GM12878 (cell line): ENCODE measurements around the gene DIRAS1. TPM values are rescaled to one million over a fixed set of nuclear protein-coding genes. Genes with fewer than 3 reads are reported as not detected.

Experiments
- ATAC-seq: fragments of 200-7000 bp; cut with Tn5 transposase; 3 replicates; pipeline ENCODE4 v1.9.1; 2020; ENCODE audit warnings: mild to moderate bottlenecking, moderate library complexity
- BruUV-seq: library from RNA; stranded (reverse); fragments of 400-500 nt; replicated peaks from 2 replicates; lab custom pipeline; 2021; lab: Mats Ljungman, UMichigan
- CTCF ChIA-PET: fragments of 300-600 bp; sonication (Branson Sonifier 250); formaldehyde crosslinking; extraction: SDS; loops from one replicate; lab custom pipeline; 2021; ENCODE audit warnings: inconsistent platforms; lab: Yijun Ruan, JAX
- POLR2A ChIA-PET: fragments of 350-600 bp; formaldehyde crosslinking; extraction: SDS; loops from one replicate; lab custom pipeline; 2021; ENCODE audit warnings: inconsistent platforms; lab: Charles Lee
- RAD21 ChIA-PET: fragments of 300-600 bp; sonication (Branson Sonifier 250); formaldehyde crosslinking; loops from one replicate; lab custom pipeline; 2023; ENCODE audit warnings: antibody characterized with exemption; ENCODE audit not compliant: unreplicated experiment; lab: Charles Lee
- SMC1A ChIA-PET: fragments of 300-600 bp; sonication (Branson Sonifier 250); formaldehyde crosslinking; loops from one replicate; lab custom pipeline; 2023; ENCODE audit not compliant: unreplicated experiment, uncharacterized antibody; lab: Charles Lee
- DNase-seq: peaks from one replicate; pipeline ENCODE4 v3.0.0-alpha.2; 2011; ENCODE audit warnings: low read depth, low spot score
- FAIRE-seq: peaks from 3 replicates; lab custom pipeline; 2011; peaks lifted over from hg19 to GRCh38; lab: Jason Lieb, UNC
- H2AFZ ChIP-seq: 2 replicates; pipeline ENCODE4 v1.6.0; 2011; ENCODE audit warnings: low read depth, low read length, control low read depth; ENCODE audit not compliant: control insufficient read depth
- H3K27ac ChIP-seq: 2 replicates; pipeline ENCODE4 v1.5.1; 2011; ENCODE audit warnings: control low read depth; ENCODE audit not compliant: control insufficient read depth, insufficient read depth
- H3K27me3 ChIP-seq, 2 experiments: replicated peaks in 1 of 2; 2 replicates each; pipeline versions ENCODE4 v1.6.0 to v1.6.1; 2011; ENCODE audit warnings: low read length in 1 of 2; ENCODE audit not compliant: control insufficient read depth in 2 of 2, insufficient read depth in 2 of 2
- H3K36me3 ChIP-seq, 2 experiments: 2 replicates each; pipeline ENCODE4 v1.5.1; 2011; ENCODE audit warnings: low read length in 1 of 2; ENCODE audit not compliant: control insufficient read depth in 2 of 2, insufficient read depth in 2 of 2
- H3K4me1 ChIP-seq: 2 replicates; pipeline ENCODE4 v1.6.1; 2011; ENCODE audit warnings: mild to moderate bottlenecking, low read length, moderate library complexity, mixed read lengths; ENCODE audit not compliant: control insufficient read depth, insufficient read depth
- H3K4me2 ChIP-seq: 2 replicates; pipeline ENCODE4 v1.6.0; 2011; ENCODE audit warnings: control low read depth; ENCODE audit not compliant: control insufficient read depth, insufficient read depth
- H3K4me3 ChIP-seq: fragments of 200-600 bp; sonication (generic); 2 replicates; pipeline ENCODE4 v1.5.1; 2016
- H3K79me2 ChIP-seq: 2 replicates; pipeline ENCODE4 v1.6.0; 2011; ENCODE audit warnings: low read length; ENCODE audit not compliant: control insufficient read depth, insufficient read depth
- H3K9ac ChIP-seq: 2 replicates; pipeline ENCODE4 v1.8.0; 2011; ENCODE audit warnings: low read length, control low read depth, mixed read lengths; ENCODE audit not compliant: control insufficient read depth, insufficient read depth
- H3K9me3 ChIP-seq: replicated peaks from 3 replicates; pipeline ENCODE4 v1.5.1; 2011; ENCODE audit warnings: mild to moderate bottlenecking, low read length; ENCODE audit not compliant: control insufficient read depth, insufficient read depth
- H4K20me1 ChIP-seq: 2 replicates; pipeline ENCODE4 v1.6.0; 2011; ENCODE audit not compliant: control insufficient read depth, insufficient read depth
- BMI1 ChIP-seq: fragments of 450-650 bp; IDR thresholded peaks from 2 replicates; pipeline ENCODE4 v1.6.1; 2016; ENCODE audit warnings: mild to moderate bottlenecking, moderate library complexity, borderline replicate concordance
- CBFB ChIP-seq: IDR thresholded peaks from 2 replicates; pipeline ENCODE4 v1.6.1; 2016; ENCODE audit warnings: antibody characterized with exemption, low read depth
- CEBPB ChIP-seq, 2 experiments: fragments of 150-350 bp in 1 of 2; IDR thresholded peaks; 2 replicates each; pipeline ENCODE4 v1.6.1; 2012 to 2014; ENCODE audit warnings: low read depth in 2 of 2, low read length in 2 of 2, borderline replicate concordance in 1 of 2, inconsistent platforms in 1 of 2
- ESRRA ChIP-seq: IDR thresholded peaks from 2 replicates; pipeline ENCODE4 v1.6.1; 2012; ENCODE audit warnings: mild to moderate bottlenecking, low read length, improper control_type of control experiment
- HDAC6 ChIP-seq: fragments of 200-600 bp; sonication (generic); IDR thresholded peaks from one replicate; pipeline ENCODE4 v1.8.0; 2017; ENCODE audit warnings: antibody characterized with exemption; ENCODE audit not compliant: unreplicated experiment
- PAX8 ChIP-seq: fragments of 450-650 bp; IDR thresholded peaks from 2 replicates; pipeline ENCODE4 v1.6.1; 2017; ENCODE audit warnings: mild to moderate bottlenecking, moderate library complexity
- RBBP5 ChIP-seq: fragments of 200-600 bp; sonication (generic); conservative IDR thresholded peaks from 2 replicates; pipeline ENCODE4 v1.6.1; 2016
- SP1 ChIP-seq: IDR thresholded peaks from one replicate; pipeline ENCODE4 v1.6.1; 2011; ENCODE audit warnings: low read depth, low read length
- SREBF2 ChIP-seq: IDR thresholded peaks from 2 replicates; pipeline ENCODE4 v1.6.1; 2012; ENCODE audit warnings: mild to moderate bottlenecking, low read length
- TBL1XR1 ChIP-seq: IDR thresholded peaks from 2 replicates; pipeline ENCODE4 v1.6.1; 2012; ENCODE audit warnings: low read depth, low read length, improper control_type of control experiment
- ZNF24 ChIP-seq: fragments of 450-650 bp; IDR thresholded peaks from 2 replicates; pipeline ENCODE4 v1.6.1; 2017; ENCODE audit warnings: antibody characterized with exemption, mild to moderate bottlenecking
- WGBS: methylation state at CpG from one replicate; pipeline ENCODE4 v1.1.6; 2016; ENCODE audit warnings: low lambda C conversion rate; ENCODE audit not compliant: insufficient replicate concordance, insufficient coverage; ENCODE audit errors: missing lambda C conversion rate; 5-methylcytosine and 5-hydroxymethylcytosine counted together
- in situ Hi-C: fragments of 300-500 bp; cut with MboI; formaldehyde crosslinking; loops from 9 replicates; pipeline ENCODE4 v1.14.3; 2018; ENCODE audit warnings: mixed read lengths
- intact Hi-C: fragments of 100-400 bp; cut with micrococcal nuclease; formaldehyde crosslinking; loops from one replicate; pipeline ENCODE4 v1.14.2; 2022; ENCODE audit not compliant: unreplicated experiment
- polyA plus RNA-seq, 11 experiments: library from polyadenylated mRNA; depleted of rRNA in 4 of 11; unstranded in 6 of 11; stranded (reverse) in 5 of 11; fragments of >200 nt; fragmentation: Nextera tagmentation in 4 of 11; fragmentation: Illumina TruSeq in 1 of 11; extraction: Ambion mirVana in 4 of 11; extraction: Trizol in 1 of 11; gene quantifications; 1 replicate in 1 of 11; 2 replicates in 10 of 11; pipeline versions ENCODE4 v1.2.1 to v1.2.3, GENCODE V29; 2011 to 2016; ENCODE audit warnings: inconsistent platforms in 2 of 11, missing spikeins in 2 of 11, low read depth in 1 of 11
- total RNA-seq, 4 experiments: library from RNA; depleted of rRNA in 3 of 4; stranded (reverse); fragments of >200 nt in 3 of 4; fragmentation: Illumina TruSeq in 1 of 4; extraction: Trizol in 1 of 4; gene quantifications; 2 replicates each; pipeline versions ENCODE4 v1.2.1 to v1.2.3, GENCODE V29; 2013 to 2021
- TF ChIP-seq, protein P1 (sequence below): IDR thresholded peaks from 2 replicates; pipeline ENCODE4 v1.6.1; 2012; ENCODE audit warnings: low read depth, low read length, improper control_type of control experiment

DIRAS1 gene
- total and polyA plus RNA-seq, 10 of the 15 experiments (the other 5 are each of a cell fraction or from before 2014, with no cell fraction given), result 0.04 to 0.18 (median 0.08) TPM; not detected in 3

DNA sequence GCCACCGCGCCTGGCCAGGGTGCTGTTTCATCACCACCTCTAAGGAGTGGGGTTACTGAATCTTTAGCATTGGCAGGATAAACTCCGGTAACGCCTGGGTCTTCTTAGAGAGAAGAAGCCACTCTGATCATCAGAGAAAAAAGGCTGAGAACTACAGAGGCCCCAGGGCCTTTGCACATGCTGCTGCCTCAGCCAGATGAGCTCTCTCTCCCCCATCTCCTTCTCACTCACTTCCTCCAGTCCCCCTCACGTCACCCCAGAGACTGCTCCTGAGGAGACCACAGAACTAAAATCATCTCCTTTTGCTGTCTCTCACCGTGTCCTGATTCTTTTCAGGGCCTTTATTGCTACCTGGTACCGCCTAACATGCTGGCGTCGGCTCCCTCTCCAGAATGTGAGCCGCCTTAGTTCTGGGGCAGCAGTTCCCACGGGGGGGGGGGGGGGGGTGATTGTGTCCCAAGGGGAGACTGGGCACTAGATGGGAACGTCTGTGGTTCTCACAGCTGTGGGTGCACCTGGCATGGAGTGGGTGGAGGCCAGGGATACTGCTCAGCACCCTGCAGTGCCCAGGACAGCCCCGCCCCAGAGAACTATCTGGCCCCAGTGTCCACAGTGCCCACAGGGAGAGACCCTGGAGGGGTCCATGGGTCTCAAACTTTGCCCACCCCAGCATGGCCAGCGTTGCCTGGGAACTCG, 5.1 kb upstream of the DIRAS1 start:
- H3K36me3 ChIP-seq, result no peaks in the 10 kb centered on the region
- no peaks in the 10 kb centered on the region for H3K9me3 ChIP-seq
- ChIA-PET RAD21 (interaction anchor here (1.6 kb wide), 1 partner anchor 78 kb away, joined by 7 read pairs; no protein-coding TSS in a partner anchor), CTCF (interaction anchor here (1.3 kb wide), 1 partner anchor 78 kb away, joined by 3 read pairs; no protein-coding TSS in a partner anchor), SMC1A (no interaction called here), POLR2A (no interaction called here)
- H3K27me3 ChIP-seq, result peaks cover 0 to 2% of the 10 kb centered on the region in 2 experiments; a peak in 1 of 4 replicates
- FAIRE-seq (no peak), ATAC-seq (no peak), DNase-seq (no peak)
- no peaks in the 10 kb centered on the region for H3K79me2 ChIP-seq
- TF ChIP-seq BMI1 (no peak), TBL1XR1 (no peak), CBFB (no peak), ESRRA (no peak), ZNF24 (no peak), SP1 (no peak), RBBP5 (no peak), CEBPB (IDR thresholded peaks at IDR 0.05; ENCODE audit: borderline replicate concordance in 1 of 2, low read depth in 2 of 2, low read length in 2 of 2) (no peak), PAX8 (no peak), HDAC6 (no peak), SREBF2 (no peak)
- TF ChIP-seq, protein P1, sequence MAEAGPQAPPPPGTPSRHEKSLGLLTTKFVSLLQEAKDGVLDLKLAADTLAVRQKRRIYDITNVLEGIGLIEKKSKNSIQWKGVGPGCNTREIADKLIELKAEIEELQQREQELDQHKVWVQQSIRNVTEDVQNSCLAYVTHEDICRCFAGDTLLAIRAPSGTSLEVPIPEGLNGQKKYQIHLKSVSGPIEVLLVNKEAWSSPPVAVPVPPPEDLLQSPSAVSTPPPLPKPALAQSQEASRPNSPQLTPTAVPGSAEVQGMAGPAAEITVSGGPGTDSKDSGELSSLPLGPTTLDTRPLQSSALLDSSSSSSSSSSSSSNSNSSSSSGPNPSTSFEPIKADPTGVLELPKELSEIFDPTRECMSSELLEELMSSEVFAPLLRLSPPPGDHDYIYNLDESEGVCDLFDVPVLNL, result no peak
- H3K9ac ChIP-seq, result no peak overlapping the region
- H3K4me3 ChIP-seq, result no peak overlapping the region
- H3K27ac ChIP-seq, result no peak overlapping the region
- intact Hi-C loops, result no loop called here
- H2AFZ ChIP-seq, result no peak overlapping the region
- WGBS, result 61% methylated on average over 12 of the region's 15 CpGs
- no TSS peak for BruUV-seq
- no peaks in the 10 kb centered on the region for H3K4me1 ChIP-seq
- H3K4me2 ChIP-seq, result no peak overlapping the region
- H4K20me1 ChIP-seq, result no peaks in the 10 kb centered on the region
- in situ Hi-C loops, result no loop called here
